HL-60 (cell line): ENCODE measurements around the gene ZNF814.
"Not testable (repeated sequence)": the region's sequence is repeated elsewhere in the genome, so short reads cannot be mapped to it uniquely, and the experiment has no call there.

ENCODE experiments used
- CTCF ChIP-seq: IDR thresholded peaks from one replicate; pipeline ENCODE4 v1.5.1; 2011; ENCODE audit warnings: low read length, control low read depth, inconsistent platforms; ENCODE audit not compliant: insufficient read depth
- REST ChIP-seq: IDR thresholded peaks from 2 replicates; pipeline ENCODE4 v1.6.1; 2012; ENCODE audit warnings: low read depth; ENCODE audit not compliant: insufficient replicate concordance

- TF ChIP-seq REST, CTCF: not testable (repeated sequence)
Measured at GRCh38 chr19:57836991-57837390, 51.8 kb downstream of the ZNF814 start.
